ENCODE results near the gene PTPRT. TPM values are rescaled to one million over a fixed set of nuclear protein-coding genes. Genes with fewer than 3 reads are reported as not detected.
A peak's percentile ranks its signal among the peaks of the same experiment; 100 is the strongest.

Gene PTPRT
- total RNA-seq, 2 donors from 2014 or later = 0.11 to 0.35 TPM

DNA sequence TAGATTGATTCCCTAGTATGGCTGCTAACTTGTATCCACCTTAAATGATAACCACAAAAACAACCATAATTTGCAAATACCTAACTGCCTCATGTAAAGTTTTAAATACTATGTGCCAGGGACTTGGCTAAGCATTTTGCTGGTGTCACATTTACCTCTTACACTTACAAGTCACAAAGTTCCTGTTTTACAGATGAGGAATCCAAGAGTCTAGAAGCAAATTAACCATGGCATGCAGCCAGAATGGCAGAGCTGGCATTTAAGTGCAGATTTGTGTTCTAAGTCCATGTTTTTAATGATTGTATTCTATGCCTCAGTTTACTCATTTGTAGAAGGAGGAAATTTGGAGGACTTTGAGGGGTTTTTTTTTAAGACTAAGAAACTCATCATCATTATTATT lies 696.7 kb downstream of the PTPRT start:
- TF ChIP-seq, protein P1, sequence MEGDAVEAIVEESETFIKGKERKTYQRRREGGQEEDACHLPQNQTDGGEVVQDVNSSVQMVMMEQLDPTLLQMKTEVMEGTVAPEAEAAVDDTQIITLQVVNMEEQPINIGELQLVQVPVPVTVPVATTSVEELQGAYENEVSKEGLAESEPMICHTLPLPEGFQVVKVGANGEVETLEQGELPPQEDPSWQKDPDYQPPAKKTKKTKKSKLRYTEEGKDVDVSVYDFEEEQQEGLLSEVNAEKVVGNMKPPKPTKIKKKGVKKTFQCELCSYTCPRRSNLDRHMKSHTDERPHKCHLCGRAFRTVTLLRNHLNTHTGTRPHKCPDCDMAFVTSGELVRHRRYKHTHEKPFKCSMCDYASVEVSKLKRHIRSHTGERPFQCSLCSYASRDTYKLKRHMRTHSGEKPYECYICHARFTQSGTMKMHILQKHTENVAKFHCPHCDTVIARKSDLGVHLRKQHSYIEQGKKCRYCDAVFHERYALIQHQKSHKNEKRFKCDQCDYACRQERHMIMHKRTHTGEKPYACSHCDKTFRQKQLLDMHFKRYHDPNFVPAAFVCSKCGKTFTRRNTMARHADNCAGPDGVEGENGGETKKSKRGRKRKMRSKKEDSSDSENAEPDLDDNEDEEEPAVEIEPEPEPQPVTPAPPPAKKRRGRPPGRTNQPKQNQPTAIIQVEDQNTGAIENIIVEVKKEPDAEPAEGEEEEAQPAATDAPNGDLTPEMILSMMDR (IDR thresholded peaks at IDR 0.05) = no peak
- no peak overlapping the region for H3K27ac ChIP-seq
- no peaks in the 10 kb centered on the region for H3K9me3 ChIP-seq
- DNase-seq (ENCODE audit: low spot score) = no peak
- H3K4me3 ChIP-seq = no peak overlapping the region
- no peaks in the 10 kb centered on the region for H3K27me3 ChIP-seq
- no peaks in the 10 kb centered on the region for H3K4me1 ChIP-seq
- no peaks in the 10 kb centered on the region for H3K36me3 ChIP-seq

DNA sequence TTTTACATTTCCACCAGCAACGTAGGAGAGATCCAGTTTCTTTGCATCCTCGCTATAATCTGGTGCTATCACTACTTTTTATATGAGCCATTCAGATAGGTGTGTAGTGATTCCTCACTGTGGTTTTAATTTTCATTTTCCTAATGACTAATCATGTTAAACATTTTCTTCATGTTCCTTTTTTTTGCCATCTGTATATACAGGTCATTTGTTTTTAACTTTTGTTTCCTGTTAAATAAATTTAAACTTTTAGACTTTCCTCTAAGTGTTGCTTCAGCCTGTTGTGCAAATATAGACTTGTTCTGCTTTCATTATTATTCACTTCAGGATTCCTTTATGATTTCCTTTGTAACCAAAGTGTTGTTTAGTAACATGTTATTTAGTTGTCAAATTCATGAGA lies 697.4 kb downstream of the PTPRT start:
- DNase-seq (ENCODE audit: low spot score) = no peak
- Histone ChIP-seq H3K9me3 (no peaks in the 10 kb centered on the region), H3K27ac (no peak overlapping the region), H3K27me3 (no peaks in the 10 kb centered on the region), H3K36me3 (no peaks in the 10 kb centered on the region), H3K4me1 (no peaks in the 10 kb centered on the region), H3K4me3 (no peak overlapping the region)
- TF ChIP-seq, protein P1 (IDR thresholded peaks at IDR 0.05) = no peak

DNA sequence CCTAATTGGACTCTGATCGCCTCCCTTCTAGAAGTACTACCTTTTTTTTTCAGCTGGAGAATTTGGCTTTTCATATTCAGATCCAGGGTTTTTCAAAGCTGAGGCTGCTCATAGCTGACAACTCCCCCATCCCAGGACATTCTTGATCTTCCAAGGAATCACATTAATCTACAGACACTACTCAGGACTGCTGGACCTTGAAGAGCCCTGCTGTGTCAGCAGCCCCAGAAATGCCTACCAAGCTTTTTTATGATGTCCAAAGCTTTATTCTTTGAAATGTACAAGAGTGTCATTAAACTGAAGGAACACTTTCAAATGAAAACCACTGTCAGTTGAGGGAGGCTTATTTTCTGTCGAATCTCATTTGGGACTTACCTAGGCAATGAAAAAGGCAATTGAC lies 704.1 kb downstream of the PTPRT start:
- Histone ChIP-seq H3K4me3 (no peak overlapping the region), H3K27me3 (no peaks in the 10 kb centered on the region), H3K36me3 (no peaks in the 10 kb centered on the region), H3K27ac (peak overlapping the region; percentile 58 to 83), H3K4me1 (peaks cover 0 to 8% of the 10 kb centered on the region in 2 donors), H3K9me3 (no peaks in the 10 kb centered on the region)
- no peak for DNase-seq (ENCODE audit: low spot score)
- TF ChIP-seq, protein P1 (IDR thresholded peaks at IDR 0.05) = no peak

DNA sequence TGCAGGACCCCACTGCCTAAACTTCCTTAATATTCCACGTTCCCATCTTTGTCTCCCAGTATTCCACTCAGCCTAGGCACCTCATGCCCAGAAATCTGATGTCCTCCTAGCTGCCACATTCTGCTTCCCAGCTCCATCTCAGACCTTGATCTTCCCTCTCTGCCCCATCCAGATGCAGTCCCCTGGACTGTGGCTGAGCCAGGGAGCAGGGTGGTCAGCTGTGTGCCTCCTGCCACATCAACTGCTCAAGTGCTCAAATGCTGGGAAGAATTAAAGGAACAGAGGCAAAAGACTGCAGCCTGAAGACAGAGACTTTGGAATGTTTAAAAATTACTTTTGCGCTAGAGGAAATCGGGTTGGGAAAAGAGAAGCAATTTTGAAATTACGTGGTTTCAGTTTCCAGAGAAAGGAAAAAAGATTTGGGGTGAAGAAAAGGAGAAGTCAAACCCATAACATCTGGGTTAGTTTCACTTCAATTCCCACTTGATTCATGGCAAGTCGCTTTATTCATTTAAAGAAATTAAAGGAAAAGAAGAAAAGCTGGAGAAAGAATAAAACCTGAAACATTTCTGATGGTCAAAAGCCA lies 704.8 kb downstream of the PTPRT start:
- Histone ChIP-seq H3K27ac (peak overlapping the region; percentile 58 to 83), H3K9me3 (no peaks in the 10 kb centered on the region), H3K27me3 (no peaks in the 10 kb centered on the region), H3K36me3 (no peaks in the 10 kb centered on the region), H3K4me1 (peaks cover 0 to 8% of the 10 kb centered on the region in 2 donors), H3K4me3 (no peak overlapping the region)
- DNase-seq (ENCODE audit: low spot score) = no peak
- TF ChIP-seq, protein P1 (IDR thresholded peaks at IDR 0.05) = no peak

DNA sequence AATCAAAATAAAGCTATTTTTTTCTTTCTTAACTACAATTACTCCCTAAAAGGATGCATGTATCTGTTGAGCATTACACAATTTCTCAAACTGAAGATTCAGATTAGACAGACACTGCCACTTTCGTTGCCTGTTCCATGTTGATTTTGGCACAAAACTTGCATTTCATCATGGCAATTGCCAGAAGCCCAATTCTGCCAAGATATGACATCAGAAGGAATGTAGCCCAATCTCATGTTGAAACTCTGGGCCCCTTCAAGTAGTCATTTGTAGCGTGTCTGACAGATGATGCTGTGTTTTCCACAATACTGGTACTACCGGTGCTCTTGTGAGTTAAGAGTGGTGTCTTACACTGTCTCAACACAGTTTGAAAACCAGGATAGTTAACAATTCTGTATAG lies 705.4 kb downstream of the PTPRT start:
- Histone ChIP-seq H3K27me3 (no peaks in the 10 kb centered on the region), H3K4me1 (peaks cover 0 to 8% of the 10 kb centered on the region in 2 donors), H3K27ac (peak overlapping the region; percentile 58 to 83), H3K9me3 (no peaks in the 10 kb centered on the region), H3K36me3 (no peaks in the 10 kb centered on the region), H3K4me3 (no peak overlapping the region)
- TF ChIP-seq, protein P1 (IDR thresholded peaks at IDR 0.05) = no peak
- DNase-seq (ENCODE audit: low spot score) = peak; percentile 85

DNA sequence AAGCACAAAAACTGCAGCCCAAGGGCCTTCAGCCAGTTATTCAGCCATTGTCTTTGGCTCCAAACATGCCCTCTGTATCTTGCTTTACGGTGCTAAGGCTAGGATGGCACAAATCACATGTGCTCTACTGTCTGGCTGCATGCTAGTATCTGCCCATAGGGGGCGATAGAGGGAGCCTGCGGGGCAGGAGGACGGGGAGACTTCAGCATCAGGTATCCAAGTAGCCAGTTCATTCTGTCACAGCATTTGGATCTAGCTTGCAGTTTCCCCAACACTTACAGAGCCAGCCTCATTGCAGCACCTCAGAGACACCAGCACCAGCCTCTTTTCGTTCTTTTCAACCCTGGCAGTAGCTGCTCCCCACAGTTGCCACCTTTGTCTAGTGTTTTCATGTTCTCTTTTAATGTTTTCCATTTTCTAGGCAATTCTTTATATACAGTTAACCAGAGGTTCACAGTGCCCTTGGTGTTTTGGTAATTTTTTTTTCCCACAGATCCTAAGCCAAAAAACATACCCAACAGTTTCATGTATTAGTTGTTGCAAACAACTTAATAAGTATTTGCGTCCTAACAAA lies 705.9 kb downstream of the PTPRT start:
- TF ChIP-seq, protein P1 (IDR thresholded peaks at IDR 0.05) = peak in 1 of 2 donors; percentile 52
- no peaks in the 10 kb centered on the region for H3K9me3 ChIP-seq
- no peak for DNase-seq (ENCODE audit: low spot score)
- H3K27ac ChIP-seq = peak overlapping the region in 1 of 2 donors; percentile 70
- H3K27me3 ChIP-seq = no peaks in the 10 kb centered on the region
- H3K4me3 ChIP-seq = no peak overlapping the region
- peaks cover 0 to 8% of the 10 kb centered on the region in 2 donors for H3K4me1 ChIP-seq
- no peaks in the 10 kb centered on the region for H3K36me3 ChIP-seq
